Measurements from ENCODE around the gene NPAS2. TPM values are rescaled to one million over a fixed set of nuclear protein-coding genes. Genes with fewer than 3 reads are reported as not detected.

The NPAS2 gene
- total and polyA plus RNA-seq, 2 donors (not counting 3 experiments of a cell fraction or from before 2014, with no cell fraction given): 29.0 to 53.9 TPM

DNA sequence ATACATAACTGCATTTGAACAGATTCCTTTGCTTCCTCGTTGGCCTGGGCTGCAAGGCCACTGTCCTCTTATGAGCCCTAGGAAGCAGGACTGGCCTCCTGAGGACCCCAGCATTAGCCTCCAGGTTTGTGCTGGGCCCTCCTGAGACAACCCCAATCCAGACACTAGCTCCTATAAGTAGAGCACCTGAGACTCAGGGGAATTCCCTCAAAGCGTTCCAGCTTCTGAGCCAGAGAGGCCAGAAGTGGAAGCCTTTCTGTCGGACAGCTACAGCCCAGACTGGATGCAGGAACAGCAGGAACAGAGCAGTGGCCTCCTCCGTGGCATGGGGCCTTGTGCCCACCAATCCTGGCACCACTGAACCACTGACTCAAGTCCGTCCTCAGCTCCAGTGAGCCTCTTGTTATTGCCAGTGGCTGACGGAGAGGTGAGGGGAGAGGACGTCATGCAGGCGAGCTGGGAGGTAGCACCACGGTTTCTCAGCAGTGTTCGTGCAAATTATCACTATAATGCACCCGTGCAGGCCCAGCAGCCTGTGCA lies 67.2 kb downstream of the NPAS2 start:
- peaks cover 49% of the 10 kb centered on the region for H3K4me1 ChIP-seq (ENCODE audit: control insufficient read depth, extremely low read depth, insufficient read depth, low read length)
- ChIA-PET POLR2A (no interaction called here), CTCF (interaction anchor here (1.0 to 1.8 kb wide), 2 partner anchors 10 to 16 kb away, joined by 3 to 9 read pairs; no protein-coding TSS in a partner anchor)
- H3K36me3 ChIP-seq (ENCODE audit: control insufficient read depth in 2 of 2, extremely low read depth in 1 of 2, insufficient read depth in 2 of 2, low read length in 2 of 2): peaks cover 0 to 2% of the 10 kb centered on the region in 2 experiments
- peaks cover 2% of the 10 kb centered on the region for H3K79me2 ChIP-seq (ENCODE audit: control insufficient read depth, insufficient read depth, low read length)
- H3K27ac ChIP-seq (ENCODE audit: insufficient read depth, low read depth, low read length): no peak overlapping the region
- no peak overlapping the region for H2AFZ ChIP-seq (ENCODE audit: low read depth, low read length)
- H3K9me3 ChIP-seq (replicated peaks; ENCODE audit: control insufficient read depth, insufficient read depth, low read length): no peaks in the 10 kb centered on the region
- FAIRE-seq: no peak
- TF ChIP-seq POLR2A (IDR thresholded peaks at IDR 0.05; ENCODE audit: low read depth, low read length) (no peak), JUN (IDR thresholded peaks at IDR 0.05; ENCODE audit: borderline replicate concordance, insufficient read depth, insufficient read length, low read depth) (no peak), GATA2 (IDR thresholded peaks at IDR 0.05; ENCODE audit: insufficient read depth, insufficient read length, low read depth, low read length) (no peak), POLR2AphosphoS5 (IDR thresholded peaks at IDR 0.05; ENCODE audit: insufficient read depth, low read depth, low read length) (no peak), FOS (IDR thresholded peaks at IDR 0.05; ENCODE audit: borderline replicate concordance, insufficient read depth, low read length) (no peak), MAX (IDR thresholded peaks at IDR 0.05; ENCODE audit: insufficient read depth, insufficient read length) (no peak), MYC (IDR thresholded peaks at IDR 0.05; ENCODE audit: low read depth, low read length) (no peak), EZH2 (IDR thresholded peaks at IDR 0.05; ENCODE audit: borderline replicate concordance, low read depth, low read length, severe bottlenecking) (no peak)
- TF ChIP-seq, protein P1, sequence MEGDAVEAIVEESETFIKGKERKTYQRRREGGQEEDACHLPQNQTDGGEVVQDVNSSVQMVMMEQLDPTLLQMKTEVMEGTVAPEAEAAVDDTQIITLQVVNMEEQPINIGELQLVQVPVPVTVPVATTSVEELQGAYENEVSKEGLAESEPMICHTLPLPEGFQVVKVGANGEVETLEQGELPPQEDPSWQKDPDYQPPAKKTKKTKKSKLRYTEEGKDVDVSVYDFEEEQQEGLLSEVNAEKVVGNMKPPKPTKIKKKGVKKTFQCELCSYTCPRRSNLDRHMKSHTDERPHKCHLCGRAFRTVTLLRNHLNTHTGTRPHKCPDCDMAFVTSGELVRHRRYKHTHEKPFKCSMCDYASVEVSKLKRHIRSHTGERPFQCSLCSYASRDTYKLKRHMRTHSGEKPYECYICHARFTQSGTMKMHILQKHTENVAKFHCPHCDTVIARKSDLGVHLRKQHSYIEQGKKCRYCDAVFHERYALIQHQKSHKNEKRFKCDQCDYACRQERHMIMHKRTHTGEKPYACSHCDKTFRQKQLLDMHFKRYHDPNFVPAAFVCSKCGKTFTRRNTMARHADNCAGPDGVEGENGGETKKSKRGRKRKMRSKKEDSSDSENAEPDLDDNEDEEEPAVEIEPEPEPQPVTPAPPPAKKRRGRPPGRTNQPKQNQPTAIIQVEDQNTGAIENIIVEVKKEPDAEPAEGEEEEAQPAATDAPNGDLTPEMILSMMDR (IDR thresholded peaks at IDR 0.05; ENCODE audit: extremely low read depth in 1 of 2, insufficient read depth in 1 of 2, low read depth in 1 of 2, low read length in 2 of 2): no peak
- dilution Hi-C loops (cut with MboI; ENCODE audit: extremely low pct_ligation_motif_present, low sequenced_read_pairs): no loop called here
- H3K9ac ChIP-seq (replicated peaks; ENCODE audit: extremely low read depth, insufficient read depth, low read length): no peak overlapping the region
- no peak overlapping the region for H3K4me3 ChIP-seq (replicated peaks in 1 of 3; ENCODE audit: insufficient read depth in 1 of 3, low read depth in 1 of 3, low read length in 3 of 3)
- intact Hi-C loops (cut with micrococcal nuclease): no loop called here
- no TSS peak for BruUV-seq (replicated peaks)
- H3K4me2 ChIP-seq (ENCODE audit: insufficient read depth, low read length): no peak overlapping the region
- DNase-seq (ENCODE audit: low read depth, low spot score): no peak
- no peaks in the 10 kb centered on the region for H3K9me1 ChIP-seq (replicated peaks; ENCODE audit: control insufficient read depth, extremely low read depth, insufficient read depth, low read length)
- no peaks in the 10 kb centered on the region for H3K27me3 ChIP-seq (ENCODE audit: control insufficient read depth in 2 of 2, insufficient read depth in 2 of 2, low read length in 2 of 2)
- no peaks in the 10 kb centered on the region for H4K20me1 ChIP-seq (replicated peaks; ENCODE audit: control insufficient read depth, extremely low read depth, insufficient read depth, low read length)
